GM08714 (cell line): ENCODE results near the gene RANBP10.

Experiments used
- H3K4me3 ChIP-seq: fragments of 200-500 bp; sonication (Bioruptor generic); 2 replicates; pipeline ENCODE4 v1.5.1; 2014; ENCODE audit warnings: mild to moderate bottlenecking, low read length, inconsistent platforms
- ZNF274 ChIP-seq: IDR thresholded peaks from 2 replicates; pipeline ENCODE4 v1.6.1; 2012; ENCODE audit warnings: mild to moderate bottlenecking, low read depth, low read length

RANBP10 gene

DNA sequence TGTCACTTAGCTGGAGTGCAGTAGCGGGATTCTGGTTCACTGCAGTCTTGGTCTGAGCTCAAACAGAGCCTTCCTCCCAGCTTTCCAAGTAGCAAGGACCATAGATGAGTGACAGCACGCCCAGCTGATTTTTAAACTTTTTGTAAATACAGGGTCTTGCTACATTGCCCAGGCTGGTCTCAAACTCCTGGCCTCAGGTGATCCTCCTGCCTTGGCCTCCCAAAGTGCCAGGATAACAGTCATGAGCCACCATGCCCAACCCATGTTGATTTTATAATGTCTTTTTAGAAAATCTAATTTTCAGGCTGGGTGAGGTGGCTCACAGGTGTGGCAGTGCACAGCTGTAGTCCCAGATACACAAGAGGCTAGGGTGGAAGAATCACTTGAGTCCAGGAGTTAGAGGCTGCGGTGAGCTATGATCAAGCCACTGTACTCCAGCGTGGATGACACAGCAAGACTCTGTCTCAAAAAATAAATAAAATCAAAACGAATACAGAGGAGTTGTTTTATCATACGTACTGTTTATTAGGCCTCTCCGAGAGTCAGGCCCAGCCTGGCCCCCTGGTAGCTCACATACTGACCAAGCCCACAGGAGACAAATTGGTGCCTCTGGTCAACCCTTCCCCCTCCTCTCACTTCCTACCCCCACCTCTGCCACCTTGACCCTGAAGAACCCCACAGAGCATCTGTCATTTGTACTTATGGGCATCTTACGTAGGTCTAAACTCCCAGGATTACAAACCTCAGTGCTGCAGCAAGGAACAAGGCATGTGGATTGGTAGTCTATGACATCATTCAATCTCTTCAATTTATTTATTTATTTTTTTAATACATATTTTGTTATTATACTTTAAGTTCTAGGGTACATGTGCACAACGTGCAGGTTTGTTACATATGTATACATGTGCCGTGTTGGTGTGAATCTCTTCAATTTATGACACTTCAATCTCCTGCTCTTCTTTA, 126.1 kb downstream of the RANBP10 start:
- TF ChIP-seq ZNF274, result no peak
- no peak overlapping the region for H3K4me3 ChIP-seq

DNA sequence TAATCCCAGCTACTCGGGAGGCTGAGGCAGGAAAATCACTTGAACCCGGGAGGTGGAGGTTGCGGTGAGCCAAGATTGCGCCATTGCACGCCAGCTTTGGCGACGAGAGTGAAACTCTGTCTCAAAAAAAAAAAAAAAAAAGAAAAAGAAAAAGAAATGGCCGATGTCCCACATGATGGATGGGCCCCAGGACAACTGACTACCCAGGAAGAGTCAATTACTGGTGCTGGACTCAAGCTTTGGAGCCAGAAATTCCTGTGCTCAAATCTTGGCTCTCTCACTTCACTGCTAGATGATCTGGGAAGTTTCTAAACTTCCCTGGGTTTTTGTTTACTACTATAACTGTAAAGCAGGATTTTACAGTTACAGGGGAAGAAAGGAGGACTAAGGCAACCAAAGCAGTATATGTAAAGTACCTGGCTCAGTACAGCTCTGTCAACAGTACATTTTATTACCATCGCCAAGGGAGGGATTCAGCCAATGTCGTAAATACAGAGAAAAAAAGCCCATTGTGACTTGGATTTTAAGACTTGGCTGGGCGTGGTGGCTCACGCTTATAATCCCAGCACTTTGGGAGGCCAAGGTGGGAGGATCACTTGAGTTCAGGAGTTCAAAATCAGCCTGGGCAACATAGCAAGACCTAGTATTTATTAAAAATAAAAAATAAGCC, 127.9 kb downstream of the RANBP10 start:
- no peak for TF ChIP-seq ZNF274
- no peak overlapping the region for H3K4me3 ChIP-seq

DNA sequence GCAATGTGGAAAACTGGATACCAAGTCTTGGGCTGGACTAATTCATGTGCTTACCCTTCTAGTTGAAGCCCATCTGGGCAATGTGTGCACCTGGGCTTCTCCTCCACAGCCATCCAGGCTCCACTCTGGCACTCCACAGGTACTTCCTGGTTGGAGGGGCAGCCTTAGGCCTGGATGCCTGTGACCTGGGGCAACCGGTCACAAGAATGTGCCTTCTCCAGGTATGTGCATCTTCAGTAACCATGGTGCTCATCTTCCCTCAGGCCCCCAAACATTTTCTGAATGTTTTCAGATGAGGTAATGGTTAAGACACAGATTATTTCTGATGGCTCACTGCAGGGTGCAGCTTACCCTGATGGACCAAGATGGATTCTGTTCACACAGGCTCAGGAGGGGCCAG, 128.6 kb downstream of the RANBP10 start:
- no peak for TF ChIP-seq ZNF274
- no peak overlapping the region for H3K4me3 ChIP-seq

DNA sequence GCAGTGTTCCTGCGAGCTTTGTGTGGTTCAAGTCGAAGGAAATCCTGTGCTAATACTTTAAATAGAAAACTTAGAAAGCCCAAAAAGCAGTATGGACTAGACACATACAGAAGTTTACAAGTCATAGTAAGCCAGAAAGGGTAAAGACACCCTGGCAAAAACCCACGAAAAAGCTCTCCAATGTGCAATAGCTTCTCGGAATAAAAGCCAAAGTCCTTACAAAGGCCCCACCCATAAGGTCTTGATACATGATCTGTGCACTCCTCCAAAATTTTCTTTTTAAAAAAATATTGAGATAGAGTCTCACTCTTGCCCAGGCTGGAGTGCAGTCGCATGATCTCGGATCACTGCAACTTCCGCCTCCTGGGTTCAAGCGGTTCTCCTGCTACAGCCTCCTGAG, 129.4 kb downstream of the RANBP10 start:
- H3K4me3 ChIP-seq, result no peak overlapping the region
- TF ChIP-seq ZNF274, result no peak

DNA sequence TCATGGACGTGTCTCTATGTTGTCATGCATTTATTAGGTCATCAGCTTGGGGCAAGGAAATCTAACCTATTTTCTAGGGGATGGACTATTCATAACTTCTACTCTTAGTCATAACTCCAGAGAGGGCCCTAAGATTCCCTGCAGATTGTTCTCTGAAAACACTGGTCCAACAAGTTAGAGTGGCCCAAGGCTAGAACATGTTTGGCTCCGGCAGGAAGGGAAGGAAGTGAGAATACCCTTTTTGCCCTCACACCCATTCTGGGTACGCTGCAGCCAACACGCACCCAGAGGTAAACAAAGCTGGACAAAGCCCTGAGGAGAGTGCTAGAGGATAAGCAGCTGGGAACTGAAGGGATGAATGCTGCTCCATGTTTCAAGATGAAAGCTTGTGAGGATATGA, 129.8 kb downstream of the RANBP10 start:
- TF ChIP-seq ZNF274, result no peak
- no peak overlapping the region for H3K4me3 ChIP-seq

DNA sequence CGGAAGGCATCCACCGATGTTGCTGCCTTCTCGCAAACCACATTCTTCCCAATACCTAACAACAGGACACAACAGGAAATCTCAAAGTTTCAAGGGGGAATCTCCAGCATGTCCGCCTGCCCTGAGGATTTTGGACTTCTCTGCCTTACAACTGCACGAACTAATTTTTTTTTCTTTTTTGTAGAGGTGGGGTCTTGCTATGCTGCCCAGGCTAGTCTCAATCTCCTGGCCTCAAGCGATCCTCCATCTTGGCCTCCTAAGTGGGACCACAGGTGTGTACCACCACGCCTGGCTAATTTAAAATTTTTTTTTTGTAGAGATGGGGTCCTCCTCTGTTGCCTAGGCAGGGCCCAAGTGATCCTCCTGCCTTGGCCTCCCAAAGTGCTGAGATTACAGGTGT, 130.4 kb downstream of the RANBP10 start:
- no peak overlapping the region for H3K4me3 ChIP-seq
- TF ChIP-seq ZNF274, result no peak

DNA sequence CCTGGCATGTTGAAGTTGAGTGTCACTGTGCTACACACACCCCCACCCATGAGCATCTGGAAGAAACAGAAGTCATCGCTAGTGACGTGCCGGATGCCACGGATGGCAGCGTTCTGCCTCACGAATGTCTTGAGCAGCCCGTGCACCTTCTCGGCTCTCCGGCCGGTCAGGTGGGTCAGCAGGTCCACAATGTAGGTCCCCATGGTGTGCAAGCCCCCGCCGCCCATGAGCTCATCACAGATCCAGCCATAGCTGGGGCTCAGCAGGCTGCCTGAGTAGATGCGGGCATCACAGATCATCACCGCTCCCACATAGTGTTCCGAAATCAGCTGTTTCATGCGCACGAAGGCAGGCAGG, 130.8 kb downstream of the RANBP10 start:
- TF ChIP-seq ZNF274, result no peak

DNA sequence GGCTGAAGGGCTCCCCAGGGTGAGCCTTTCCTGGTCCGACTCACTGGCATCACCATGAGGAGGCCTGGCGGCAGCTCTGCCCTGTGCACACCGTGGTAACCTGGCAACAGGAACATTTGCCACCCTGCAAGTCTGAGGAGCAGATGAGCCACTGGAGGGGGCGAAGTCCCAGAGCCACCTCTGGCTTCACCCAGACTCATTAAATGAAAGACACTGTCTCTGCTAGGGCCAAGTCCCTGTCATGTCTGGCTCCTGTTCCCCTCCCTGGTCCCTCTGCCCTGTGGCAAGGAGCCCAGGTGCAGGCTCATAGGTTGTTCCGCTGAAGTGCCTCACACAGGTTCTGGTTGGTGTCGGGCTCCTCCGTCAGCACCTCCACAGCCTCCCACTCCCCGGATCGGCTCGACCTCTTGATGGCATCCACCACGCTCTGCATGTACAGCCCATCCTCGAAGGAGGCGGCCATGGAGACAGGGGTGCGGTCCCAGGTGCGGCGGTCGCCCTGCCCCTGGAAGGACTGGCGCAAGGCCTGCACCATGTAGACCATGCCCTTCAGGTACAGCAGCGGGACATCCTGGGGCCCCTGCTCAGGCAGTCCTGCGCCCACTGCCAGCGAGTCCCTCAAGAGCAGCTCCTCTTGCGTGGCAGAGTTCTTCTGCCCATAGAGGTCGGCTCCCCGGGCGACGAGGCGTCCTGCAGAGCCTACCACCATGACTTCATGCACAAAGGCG, 131.3 kb downstream of the RANBP10 start:
- no peak overlapping the region for H3K4me3 ChIP-seq
- no peak for TF ChIP-seq ZNF274

More for the DNA sequence above, 130.8 kb downstream of the RANBP10 start:
- no peak overlapping the region for H3K4me3 ChIP-seq

DNA sequence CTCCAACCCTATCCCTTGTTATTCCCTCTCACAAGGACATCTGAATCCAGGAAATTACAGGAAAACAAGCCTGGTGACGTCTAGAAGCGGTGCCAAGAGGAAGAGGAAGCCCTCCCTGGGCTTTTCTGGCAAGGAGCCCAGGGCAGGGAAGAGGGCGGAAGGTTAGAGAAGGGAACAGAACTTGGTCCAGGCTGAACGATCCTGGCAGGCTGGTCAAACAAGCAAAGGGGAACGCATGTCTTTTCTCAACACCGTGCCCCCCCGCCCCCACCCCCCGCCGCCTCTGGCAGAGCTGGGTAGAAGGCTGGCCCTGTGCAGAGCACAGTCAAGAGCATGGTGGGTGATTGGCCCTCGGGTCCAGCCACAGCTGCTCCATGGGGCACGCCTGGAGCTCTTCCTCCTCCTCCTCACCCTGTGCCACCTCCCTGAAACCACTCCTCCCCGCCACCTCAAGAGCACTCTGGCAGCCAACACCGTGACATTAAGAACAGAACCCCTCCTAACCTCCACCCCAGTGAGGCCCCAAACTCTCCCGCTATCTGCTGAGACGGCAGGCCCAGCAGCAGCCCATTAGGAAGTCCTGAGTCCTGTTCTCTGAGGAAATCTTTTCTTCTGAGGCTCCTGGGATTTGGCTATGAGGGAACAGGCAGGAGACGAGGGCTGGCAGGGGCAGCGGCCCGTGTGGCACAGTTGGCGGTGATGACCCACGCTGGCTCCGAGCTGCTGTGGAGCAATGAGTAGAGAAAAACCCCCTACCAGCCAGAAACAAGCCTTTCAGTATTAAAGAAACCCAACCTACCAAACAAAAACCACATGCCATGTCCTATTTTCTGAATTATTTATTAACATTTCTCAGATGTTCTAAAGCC, 132.4 kb downstream of the RANBP10 start:
- H3K4me3 ChIP-seq, result no peak overlapping the region
- no peak for TF ChIP-seq ZNF274
